ENCODE measurements around the gene HSPA1A.

Gene HSPA1A

DNA sequence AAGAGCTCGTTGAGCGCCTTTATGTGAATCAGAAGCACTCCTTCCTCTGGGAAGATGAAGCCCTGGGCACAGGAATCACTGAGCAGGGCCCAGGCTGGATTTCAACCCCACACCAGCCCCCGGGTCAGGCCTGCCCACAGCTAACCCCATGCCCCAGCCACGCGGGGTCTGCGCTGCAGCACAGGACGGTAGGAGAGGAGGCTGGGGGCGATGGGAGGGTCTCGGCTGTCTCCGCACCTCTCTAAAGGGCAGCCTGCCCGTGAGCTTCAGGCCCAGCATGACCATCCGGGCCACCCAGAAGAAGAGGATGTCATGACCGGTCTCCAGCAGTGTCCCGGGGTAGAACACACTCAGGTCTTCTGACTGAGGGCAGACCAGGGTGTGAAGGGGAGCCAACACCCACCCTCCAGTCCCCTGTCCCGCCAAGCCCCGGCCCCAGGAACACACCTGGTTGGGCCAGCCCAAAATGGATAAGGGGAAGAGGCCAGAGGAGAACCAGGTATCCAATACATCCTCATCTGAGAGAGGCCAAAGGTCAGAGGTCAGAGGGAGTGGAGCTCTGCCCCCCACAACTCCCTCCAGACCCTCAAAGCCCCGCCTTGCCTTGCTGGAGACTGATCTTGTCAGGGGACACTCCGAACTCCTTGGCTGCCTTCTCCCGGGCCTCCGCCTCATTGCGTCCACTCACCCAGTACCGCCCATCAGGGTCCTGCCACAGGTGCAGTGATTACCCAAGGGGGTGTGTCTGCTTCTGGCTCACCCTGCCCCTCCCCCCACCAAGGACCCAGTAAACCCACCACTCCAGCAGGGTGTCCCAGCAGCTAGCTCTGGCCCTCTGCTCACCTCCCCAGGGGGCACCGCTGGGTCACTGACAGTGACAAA lies 33.9 kb upstream of the HSPA1A start:
- no peak for TF ChIP-seq ZFP3 (CRISPR knock-in tag; IDR thresholded peaks at IDR 0.05)
- TF ChIP-seq ARNTL (CRISPR knock-in tag; IDR thresholded peaks at IDR 0.05; ENCODE audit: borderline replicate concordance, low read depth) = no peak
- TF ChIP-seq PPARA (CRISPR knock-in tag; IDR thresholded peaks at IDR 0.05; ENCODE audit: borderline replicate concordance) = no peak
- TF ChIP-seq ZC3H10 (CRISPR knock-in tag; IDR thresholded peaks at IDR 0.05) = no peak
- TF ChIP-seq BACH2 (CRISPR knock-in tag; IDR thresholded peaks at IDR 0.05; ENCODE audit: borderline replicate concordance) = no peak
- no peak for ATAC-seq

DNA sequence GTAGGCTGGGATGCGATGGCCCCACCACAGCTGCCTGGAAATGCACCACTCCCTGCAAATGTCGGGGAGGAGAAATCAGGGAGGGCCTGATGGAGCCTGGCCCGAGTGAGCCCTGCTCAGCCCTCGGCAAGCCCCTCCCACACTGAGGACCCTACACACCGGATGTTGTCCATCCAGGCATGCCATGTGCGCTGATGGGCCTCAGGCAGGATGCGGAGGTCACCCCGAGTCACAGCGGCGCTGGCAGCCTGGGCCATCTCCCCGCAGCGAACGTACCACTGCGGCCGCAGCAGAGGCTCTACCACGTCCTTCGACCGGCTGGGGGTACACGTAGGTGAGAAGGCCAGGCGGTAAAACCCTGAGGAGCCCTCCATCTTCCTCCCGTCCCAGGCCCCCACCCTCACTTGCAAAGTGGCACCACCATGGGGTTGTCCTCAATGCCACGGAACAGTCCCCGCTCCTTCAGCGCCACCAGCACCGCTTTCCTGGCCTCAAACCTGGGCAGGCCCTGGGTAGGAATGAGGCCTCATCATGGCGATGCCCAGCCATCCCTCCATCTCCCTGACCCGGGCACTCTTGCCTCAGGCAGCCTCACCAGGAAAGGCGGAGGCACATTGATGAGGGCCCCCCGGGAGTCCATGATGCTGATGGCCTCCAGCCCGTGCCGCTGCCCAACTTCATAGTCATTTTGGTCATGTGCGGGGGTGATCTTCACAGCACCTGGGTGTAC lies 33.1 kb upstream of the HSPA1A start:
- TF ChIP-seq GLIS3 (CRISPR knock-in tag; IDR thresholded peaks at IDR 0.05) (no peak), ZNF70 (CRISPR knock-in tag; IDR thresholded peaks at IDR 0.05) (no peak), PPARA (CRISPR knock-in tag; IDR thresholded peaks at IDR 0.05; ENCODE audit: borderline replicate concordance) (no peak), ZFP3 (CRISPR knock-in tag; IDR thresholded peaks at IDR 0.05) (no peak), TCF4 (CRISPR knock-in tag; IDR thresholded peaks at IDR 0.05; ENCODE audit: borderline replicate concordance) (no peak), ESRRG (CRISPR knock-in tag; IDR thresholded peaks at IDR 0.05) (no peak), ZFP30 (CRISPR knock-in tag; IDR thresholded peaks at IDR 0.05) (no peak), CSDC2 (CRISPR knock-in tag; IDR thresholded peaks at IDR 0.05) (no peak), ISL1 (CRISPR knock-in tag; IDR thresholded peaks at IDR 0.05) (no peak)
- TF ChIP-seq, protein P1, sequence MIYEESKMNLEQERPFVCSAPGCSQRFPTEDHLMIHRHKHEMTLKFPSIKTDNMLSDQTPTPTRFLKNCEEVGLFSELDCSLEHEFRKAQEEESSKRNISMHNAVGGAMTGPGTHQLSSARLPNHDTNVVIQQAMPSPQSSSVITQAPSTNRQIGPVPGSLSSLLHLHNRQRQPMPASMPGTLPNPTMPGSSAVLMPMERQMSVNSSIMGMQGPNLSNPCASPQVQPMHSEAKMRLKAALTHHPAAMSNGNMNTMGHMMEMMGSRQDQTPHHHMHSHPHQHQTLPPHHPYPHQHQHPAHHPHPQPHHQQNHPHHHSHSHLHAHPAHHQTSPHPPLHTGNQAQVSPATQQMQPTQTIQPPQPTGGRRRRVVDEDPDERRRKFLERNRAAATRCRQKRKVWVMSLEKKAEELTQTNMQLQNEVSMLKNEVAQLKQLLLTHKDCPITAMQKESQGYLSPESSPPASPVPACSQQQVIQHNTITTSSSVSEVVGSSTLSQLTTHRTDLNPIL (CRISPR knock-in tag; IDR thresholded peaks at IDR 0.05; ENCODE audit: low read depth) = no peak
- TF ChIP-seq, protein P2, sequence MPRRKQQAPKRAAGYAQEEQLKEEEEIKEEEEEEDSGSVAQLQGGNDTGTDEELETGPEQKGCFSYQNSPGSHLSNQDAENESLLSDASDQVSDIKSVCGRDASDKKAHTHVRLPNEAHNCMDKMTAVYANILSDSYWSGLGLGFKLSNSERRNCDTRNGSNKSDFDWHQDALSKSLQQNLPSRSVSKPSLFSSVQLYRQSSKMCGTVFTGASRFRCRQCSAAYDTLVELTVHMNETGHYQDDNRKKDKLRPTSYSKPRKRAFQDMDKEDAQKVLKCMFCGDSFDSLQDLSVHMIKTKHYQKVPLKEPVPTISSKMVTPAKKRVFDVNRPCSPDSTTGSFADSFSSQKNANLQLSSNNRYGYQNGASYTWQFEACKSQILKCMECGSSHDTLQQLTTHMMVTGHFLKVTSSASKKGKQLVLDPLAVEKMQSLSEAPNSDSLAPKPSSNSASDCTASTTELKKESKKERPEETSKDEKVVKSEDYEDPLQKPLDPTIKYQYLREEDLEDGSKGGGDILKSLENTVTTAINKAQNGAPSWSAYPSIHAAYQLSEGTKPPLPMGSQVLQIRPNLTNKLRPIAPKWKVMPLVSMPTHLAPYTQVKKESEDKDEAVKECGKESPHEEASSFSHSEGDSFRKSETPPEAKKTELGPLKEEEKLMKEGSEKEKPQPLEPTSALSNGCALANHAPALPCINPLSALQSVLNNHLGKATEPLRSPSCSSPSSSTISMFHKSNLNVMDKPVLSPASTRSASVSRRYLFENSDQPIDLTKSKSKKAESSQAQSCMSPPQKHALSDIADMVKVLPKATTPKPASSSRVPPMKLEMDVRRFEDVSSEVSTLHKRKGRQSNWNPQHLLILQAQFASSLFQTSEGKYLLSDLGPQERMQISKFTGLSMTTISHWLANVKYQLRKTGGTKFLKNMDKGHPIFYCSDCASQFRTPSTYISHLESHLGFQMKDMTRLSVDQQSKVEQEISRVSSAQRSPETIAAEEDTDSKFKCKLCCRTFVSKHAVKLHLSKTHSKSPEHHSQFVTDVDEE (CRISPR knock-in tag; IDR thresholded peaks at IDR 0.05) = no peak
- no peak for ATAC-seq

DNA sequence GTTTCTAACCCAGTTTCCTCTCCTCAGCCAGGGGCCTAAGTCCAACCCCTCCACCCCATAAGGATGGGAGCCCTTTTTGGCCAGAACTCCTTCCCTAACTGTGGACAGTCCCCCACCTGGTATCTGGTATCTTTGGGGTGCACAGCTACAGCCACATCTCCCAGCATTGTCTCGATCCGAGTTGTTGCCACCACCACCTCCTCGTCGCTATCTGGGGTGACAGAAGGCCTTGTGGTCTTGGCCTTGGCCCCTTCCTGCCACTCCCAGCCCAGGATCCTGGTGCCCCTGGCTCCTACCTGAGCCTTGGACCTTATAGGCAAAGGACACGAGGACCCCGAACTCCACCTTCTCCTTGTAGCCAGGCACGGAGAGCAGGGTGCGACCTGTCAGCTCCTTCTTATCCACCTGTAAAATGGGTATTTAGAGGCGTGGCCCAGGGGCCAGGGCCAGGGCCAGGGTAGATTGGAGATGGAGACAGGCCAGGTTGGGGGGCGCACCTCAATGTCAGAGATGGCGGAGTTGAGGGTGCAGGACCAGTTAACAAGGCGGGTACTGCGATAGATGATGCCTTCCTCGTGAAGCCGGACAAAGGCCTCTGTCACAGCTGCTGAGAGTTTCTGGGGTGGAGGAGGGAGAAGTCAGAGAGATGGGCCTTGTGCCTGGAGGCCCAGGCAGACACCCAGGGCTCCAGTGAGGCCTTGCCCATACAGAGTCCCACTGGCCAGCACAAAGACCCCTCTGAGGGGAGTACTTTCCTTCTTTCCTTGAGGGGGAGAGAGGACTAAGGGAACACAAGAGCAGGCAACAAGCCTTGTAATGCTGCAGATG lies 31.0 kb upstream of the HSPA1A start:
- TF ChIP-seq ZC3H10 (CRISPR knock-in tag; IDR thresholded peaks at IDR 0.05) (no peak), SNAI2 (CRISPR knock-in tag; IDR thresholded peaks at IDR 0.05) (no peak), ZNF8 (CRISPR knock-in tag; IDR thresholded peaks at IDR 0.05) (no peak), RARB (CRISPR knock-in tag; IDR thresholded peaks at IDR 0.05) (no peak), ZFP30 (CRISPR knock-in tag; IDR thresholded peaks at IDR 0.05) (no peak), ZNF565 (CRISPR knock-in tag; conservative IDR thresholded peaks at IDR 0.05; ENCODE audit: low read depth) (no peak), ISL1 (CRISPR knock-in tag; IDR thresholded peaks at IDR 0.05) (no peak), ESRRG (CRISPR knock-in tag; IDR thresholded peaks at IDR 0.05) (no peak), PPARA (CRISPR knock-in tag; IDR thresholded peaks at IDR 0.05; ENCODE audit: borderline replicate concordance) (no peak), ARNTL (CRISPR knock-in tag; IDR thresholded peaks at IDR 0.05; ENCODE audit: borderline replicate concordance, low read depth) (no peak), TOX (CRISPR knock-in tag; IDR thresholded peaks at IDR 0.05; ENCODE audit: borderline replicate concordance) (no peak), GLIS3 (CRISPR knock-in tag; IDR thresholded peaks at IDR 0.05) (no peak)
- TF ChIP-seq, protein P3, sequence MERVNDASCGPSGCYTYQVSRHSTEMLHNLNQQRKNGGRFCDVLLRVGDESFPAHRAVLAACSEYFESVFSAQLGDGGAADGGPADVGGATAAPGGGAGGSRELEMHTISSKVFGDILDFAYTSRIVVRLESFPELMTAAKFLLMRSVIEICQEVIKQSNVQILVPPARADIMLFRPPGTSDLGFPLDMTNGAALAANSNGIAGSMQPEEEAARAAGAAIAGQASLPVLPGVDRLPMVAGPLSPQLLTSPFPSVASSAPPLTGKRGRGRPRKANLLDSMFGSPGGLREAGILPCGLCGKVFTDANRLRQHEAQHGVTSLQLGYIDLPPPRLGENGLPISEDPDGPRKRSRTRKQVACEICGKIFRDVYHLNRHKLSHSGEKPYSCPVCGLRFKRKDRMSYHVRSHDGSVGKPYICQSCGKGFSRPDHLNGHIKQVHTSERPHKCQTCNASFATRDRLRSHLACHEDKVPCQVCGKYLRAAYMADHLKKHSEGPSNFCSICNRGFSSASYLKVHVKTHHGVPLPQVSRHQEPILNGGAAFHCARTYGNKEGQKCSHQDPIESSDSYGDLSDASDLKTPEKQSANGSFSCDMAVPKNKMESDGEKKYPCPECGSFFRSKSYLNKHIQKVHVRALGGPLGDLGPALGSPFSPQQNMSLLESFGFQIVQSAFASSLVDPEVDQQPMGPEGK (CRISPR knock-in tag; IDR thresholded peaks at IDR 0.05; ENCODE audit: borderline replicate concordance) = no peak
- TF ChIP-seq, protein P2 (CRISPR knock-in tag; IDR thresholded peaks at IDR 0.05) = no peak
- TF ChIP-seq, protein P4, sequence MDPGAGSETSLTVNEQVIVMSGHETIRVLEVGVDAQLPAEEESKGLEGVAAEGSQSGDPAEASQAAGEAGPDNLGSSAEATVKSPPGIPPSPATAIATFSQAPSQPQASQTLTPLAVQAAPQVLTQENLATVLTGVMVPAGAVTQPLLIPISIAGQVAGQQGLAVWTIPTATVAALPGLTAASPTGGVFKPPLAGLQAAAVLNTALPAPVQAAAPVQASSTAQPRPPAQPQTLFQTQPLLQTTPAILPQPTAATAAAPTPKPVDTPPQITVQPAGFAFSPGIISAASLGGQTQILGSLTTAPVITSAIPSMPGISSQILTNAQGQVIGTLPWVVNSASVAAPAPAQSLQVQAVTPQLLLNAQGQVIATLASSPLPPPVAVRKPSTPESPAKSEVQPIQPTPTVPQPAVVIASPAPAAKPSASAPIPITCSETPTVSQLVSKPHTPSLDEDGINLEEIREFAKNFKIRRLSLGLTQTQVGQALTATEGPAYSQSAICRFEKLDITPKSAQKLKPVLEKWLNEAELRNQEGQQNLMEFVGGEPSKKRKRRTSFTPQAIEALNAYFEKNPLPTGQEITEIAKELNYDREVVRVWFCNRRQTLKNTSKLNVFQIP (CRISPR knock-in tag; IDR thresholded peaks at IDR 0.05; ENCODE audit: borderline replicate concordance, low read depth) = no peak
- TF ChIP-seq, protein P5, sequence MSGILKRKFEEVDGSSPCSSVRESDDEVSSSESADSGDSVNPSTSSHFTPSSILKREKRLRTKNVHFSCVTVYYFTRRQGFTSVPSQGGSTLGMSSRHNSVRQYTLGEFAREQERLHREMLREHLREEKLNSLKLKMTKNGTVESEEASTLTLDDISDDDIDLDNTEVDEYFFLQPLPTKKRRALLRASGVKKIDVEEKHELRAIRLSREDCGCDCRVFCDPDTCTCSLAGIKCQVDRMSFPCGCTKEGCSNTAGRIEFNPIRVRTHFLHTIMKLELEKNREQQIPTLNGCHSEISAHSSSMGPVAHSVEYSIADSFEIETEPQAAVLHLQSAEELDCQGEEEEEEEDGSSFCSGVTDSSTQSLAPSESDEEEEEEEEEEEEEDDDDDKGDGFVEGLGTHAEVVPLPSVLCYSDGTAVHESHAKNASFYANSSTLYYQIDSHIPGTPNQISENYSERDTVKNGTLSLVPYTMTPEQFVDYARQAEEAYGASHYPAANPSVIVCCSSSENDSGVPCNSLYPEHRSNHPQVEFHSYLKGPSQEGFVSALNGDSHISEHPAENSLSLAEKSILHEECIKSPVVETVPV (CRISPR knock-in tag; IDR thresholded peaks at IDR 0.05) = no peak
- ATAC-seq = no peak
